NT2/D1 (cell line): Measurements from ENCODE around the gene ORM1.
"Not testable (repeated sequence)": the region's sequence is repeated elsewhere in the genome, so short reads cannot be mapped to it uniquely, and the experiment has no call there.

Experiments used
- DNase-seq: peaks from one replicate; pipeline ENCODE4 v3.0.0-alpha.2; 2011; ENCODE audit warnings: low read depth, low spot score
- H3K27me3 ChIP-seq: 2 replicates; pipeline ENCODE4 v1.6.0; 2011; ENCODE audit warnings: mild to moderate bottlenecking; ENCODE audit not compliant: insufficient read length, insufficient read depth
- H3K36me3 ChIP-seq: 2 replicates; pipeline ENCODE4 v1.6.1; 2011; ENCODE audit warnings: mild to moderate bottlenecking, low read length, mixed read lengths; ENCODE audit not compliant: insufficient read depth, insufficient read length
- H3K4me1 ChIP-seq: 2 replicates; pipeline ENCODE4 v1.5.1; 2011; ENCODE audit not compliant: insufficient read depth, insufficient read length
- H3K4me3 ChIP-seq: 2 replicates; pipeline ENCODE4 v1.5.1; 2011; ENCODE audit warnings: low read depth; ENCODE audit not compliant: insufficient read length
- H3K9ac ChIP-seq: 2 replicates; pipeline ENCODE4 v1.6.0; 2011; ENCODE audit warnings: low read depth; ENCODE audit not compliant: insufficient read length
- H3K9me3 ChIP-seq: 2 replicates; pipeline ENCODE4 v1.5.1; 2011; ENCODE audit warnings: mild to moderate bottlenecking, low read length; ENCODE audit not compliant: insufficient read depth
- SUZ12 ChIP-seq: IDR thresholded peaks from 2 replicates; pipeline ENCODE4 v1.6.1; 2011; ENCODE audit not compliant: insufficient read length, insufficient read depth; ENCODE audit errors: extremely low read depth
- YY1 ChIP-seq: IDR thresholded peaks from 2 replicates; pipeline ENCODE4 v1.6.1; 2011; ENCODE audit not compliant: insufficient read length, insufficient read depth
- ZNF274 ChIP-seq: IDR thresholded peaks from 2 replicates; pipeline ENCODE4 v1.6.1; 2011; ENCODE audit warnings: mild to moderate bottlenecking, low read depth, low read length

Gene ORM1

DNA sequence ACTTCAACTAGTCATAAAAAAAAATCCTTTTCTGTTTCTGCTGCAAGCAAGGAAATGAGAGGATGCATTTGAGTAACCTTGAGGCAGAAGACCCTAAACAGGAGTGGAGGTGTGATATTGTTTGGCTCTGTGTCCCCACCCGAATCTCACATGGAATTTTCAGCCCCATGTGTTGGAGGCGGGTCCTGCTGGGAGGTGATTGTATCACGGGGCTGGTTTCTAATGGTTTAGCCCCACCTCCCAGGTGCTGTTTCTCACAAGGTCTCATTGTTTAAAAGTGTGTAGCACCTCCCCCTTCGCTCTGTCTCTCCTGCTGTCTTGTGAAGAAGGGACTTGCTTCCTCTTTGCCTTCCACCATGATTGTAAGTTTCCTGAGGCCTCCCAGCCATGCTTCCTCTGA lies 10.8 kb downstream of the ORM1 start:
- not testable (repeated sequence) for H3K4me3 ChIP-seq, H3K9ac ChIP-seq, DNase-seq, H3K9me3 ChIP-seq, H3K4me1 ChIP-seq, H3K27me3 ChIP-seq
- peaks cover 40% of the 10 kb centered on the region for H3K36me3 ChIP-seq

DNA sequence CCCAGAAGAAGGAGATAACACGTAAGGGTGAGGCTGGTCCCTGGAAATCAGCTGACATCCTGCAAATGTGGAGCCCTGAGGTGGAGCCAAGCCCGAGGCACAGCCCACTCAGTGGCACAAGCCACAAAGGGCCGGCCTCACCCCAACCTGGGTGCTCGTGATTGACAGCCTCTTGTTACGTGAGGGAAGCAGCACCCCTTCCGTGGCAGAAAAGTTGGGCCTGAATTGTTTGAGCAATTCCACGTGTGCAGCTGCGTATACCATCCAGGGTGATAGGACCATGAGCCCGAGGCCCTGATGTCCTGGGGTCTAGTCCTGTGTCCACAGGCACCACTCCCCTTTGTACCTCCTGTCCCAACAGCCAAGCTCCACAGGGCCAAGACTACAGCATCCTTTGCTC lies 11.6 kb downstream of the ORM1 start:
- Histone ChIP-seq H3K4me3 (no peak overlapping the region), H3K4me1 (peaks cover 4% of the 10 kb centered on the region), H3K27me3 (no peaks in the 10 kb centered on the region), H3K9ac (no peak overlapping the region), H3K9me3 (peaks cover 4% of the 10 kb centered on the region; the same call in 1 of the 2 replicates), H3K36me3 (peaks cover 47% of the 10 kb centered on the region)
- TF ChIP-seq SUZ12 (no peak), ZNF274 (no peak), YY1 (no peak)
- no peak for DNase-seq

DNA sequence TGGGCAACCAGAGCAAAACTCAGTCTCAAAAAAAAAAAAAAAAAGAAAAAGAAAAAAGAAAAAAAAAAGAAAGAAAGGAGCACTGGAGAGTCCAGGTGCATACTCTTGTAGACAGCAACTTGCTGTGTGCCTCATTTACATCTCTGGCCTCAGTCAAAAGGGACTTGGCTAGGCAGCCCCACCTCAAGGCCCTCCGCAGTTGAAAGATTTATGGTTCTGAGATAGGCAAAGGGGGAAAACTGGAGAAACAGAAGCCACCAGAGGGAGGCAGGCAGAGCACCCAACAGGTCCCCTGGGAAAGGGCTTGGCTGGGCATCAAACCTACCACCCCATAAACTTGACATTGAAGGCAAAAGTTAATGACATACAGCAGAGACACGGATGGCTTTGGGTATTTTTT lies 12.8 kb downstream of the ORM1 start:
- Histone ChIP-seq H3K9ac (no peak overlapping the region), H3K4me1 (peaks cover under 1% of the 10 kb centered on the region), H3K9me3 (peaks cover 4% of the 10 kb centered on the region; the same call in 1 of the 2 replicates), H3K27me3 (no peaks in the 10 kb centered on the region), H3K4me3 (no peak overlapping the region), H3K36me3 (peaks cover 58% of the 10 kb centered on the region)
- TF ChIP-seq YY1 (no peak), SUZ12 (no peak), ZNF274 (no peak)
- DNase-seq: no peak

- no peaks in the 10 kb centered on the region for H3K27me3 ChIP-seq
- peaks cover 4% of the 10 kb centered on the region; the same call in 1 of the 2 replicates for H3K9me3 ChIP-seq
- H3K4me3 ChIP-seq: no peak overlapping the region
- no peak for TF ChIP-seq YY1
- DNase-seq: no peak
- H3K9ac ChIP-seq: no peak overlapping the region
- H3K36me3 ChIP-seq: peaks cover 62% of the 10 kb centered on the region
- no peaks in the 10 kb centered on the region for H3K4me1 ChIP-seq
Measured at GRCh38 chr9:114336157-114336556, 13.3 kb downstream of the ORM1 start.

DNA sequence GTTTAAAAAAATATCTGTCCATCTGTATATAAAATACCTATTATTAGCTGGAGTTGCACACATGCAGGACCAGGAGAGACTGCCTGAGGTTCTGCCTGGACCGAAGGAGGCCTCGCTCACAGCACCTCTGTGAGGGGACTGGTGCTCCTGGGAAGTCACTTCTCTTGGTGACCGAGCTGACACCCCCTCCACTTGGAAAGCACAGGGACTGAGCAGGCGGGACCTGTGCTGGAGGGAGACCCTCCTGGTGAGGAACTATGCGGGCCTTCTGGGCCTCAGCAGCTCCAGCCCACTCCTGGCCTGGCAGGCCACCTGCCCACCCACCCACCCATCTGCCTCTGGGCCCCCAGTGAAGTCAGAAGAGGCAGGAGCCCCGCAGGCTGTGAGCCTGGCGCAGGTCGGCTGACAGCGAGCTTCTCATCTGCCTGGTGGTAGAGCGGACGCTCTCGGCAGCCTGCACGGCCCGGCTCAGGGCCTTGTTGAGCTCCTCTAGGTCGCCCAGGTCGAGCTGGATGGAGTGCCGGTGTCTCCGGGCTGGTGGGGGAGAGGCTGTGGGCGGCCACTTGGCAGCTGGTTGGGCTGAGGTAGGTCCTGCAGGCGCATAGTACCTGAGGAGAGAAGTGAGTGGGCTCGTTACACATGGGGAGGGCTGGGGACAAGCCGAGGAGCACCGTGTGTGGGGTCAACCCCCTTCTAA lies 13.9 kb downstream of the ORM1 start:
- DNase-seq: no peak
- H3K36me3 ChIP-seq: peaks cover 69% of the 10 kb centered on the region

GRCh38 chr9:114338187-114338586 lies 15.3 kb downstream of the ORM1 start:
- H3K36me3 ChIP-seq: peaks cover 81% of the 10 kb centered on the region
- H3K9ac ChIP-seq: no peak overlapping the region
- peaks cover 4% of the 10 kb centered on the region; the same call in 1 of the 2 replicates for H3K9me3 ChIP-seq
- TF ChIP-seq ZNF274 (no peak), SUZ12 (no peak), YY1 (no peak)
- H3K27me3 ChIP-seq: no peaks in the 10 kb centered on the region
- DNase-seq: no peak
- H3K4me3 ChIP-seq: no peak overlapping the region
- no peaks in the 10 kb centered on the region for H3K4me1 ChIP-seq

More for the DNA sequence above, 13.9 kb downstream of the ORM1 start:
- TF ChIP-seq SUZ12 (no peak), YY1 (no peak), ZNF274 (no peak)
- no peak overlapping the region for H3K4me3 ChIP-seq
- H3K4me1 ChIP-seq: no peaks in the 10 kb centered on the region
- H3K27me3 ChIP-seq: no peaks in the 10 kb centered on the region
- H3K9me3 ChIP-seq: peaks cover 4% of the 10 kb centered on the region; the same call in 1 of the 2 replicates
- no peak overlapping the region for H3K9ac ChIP-seq

DNA sequence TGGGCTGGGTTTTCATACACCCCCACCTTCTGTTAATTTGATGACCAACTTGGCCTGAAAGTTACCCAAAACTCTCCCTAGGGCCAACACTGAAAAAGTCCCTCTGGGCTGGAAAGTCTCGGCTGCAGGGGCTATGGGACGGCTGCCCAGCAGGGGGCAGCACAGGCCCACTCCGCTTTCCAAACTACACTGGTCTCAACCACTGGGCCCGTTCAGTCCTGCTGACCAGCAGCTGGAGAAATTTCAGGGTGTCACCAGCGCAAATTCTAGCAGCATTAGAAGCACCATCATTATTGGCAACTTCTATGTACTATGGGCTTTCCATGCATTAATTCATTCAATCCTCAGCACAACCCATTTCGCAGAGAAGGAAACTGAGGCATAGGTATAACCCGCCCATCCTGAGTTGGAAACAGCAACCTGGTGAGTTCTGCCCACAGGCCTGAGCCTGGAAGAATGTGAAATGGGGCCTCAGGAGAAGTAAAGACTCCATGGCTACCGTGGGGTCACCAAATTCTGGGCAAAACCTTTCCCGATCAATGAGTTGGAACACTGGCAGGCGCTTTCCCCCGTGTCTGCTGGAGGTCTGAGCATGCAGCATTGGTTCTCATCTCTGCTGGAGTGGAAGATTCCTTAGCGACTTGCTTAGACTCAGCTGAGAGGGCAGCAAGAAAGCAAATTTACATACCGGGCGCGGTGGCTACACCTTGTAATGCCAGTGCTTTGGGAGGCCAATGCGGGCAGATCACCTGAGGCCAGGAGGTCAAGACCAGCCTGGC lies 16.4 kb downstream of the ORM1 start:
- DNase-seq: peak; percentile 28
- Histone ChIP-seq H3K36me3 (peaks cover 91% of the 10 kb centered on the region), H3K4me3 (no peak overlapping the region), H3K4me1 (no peaks in the 10 kb centered on the region), H3K9me3 (peaks cover 3% of the 10 kb centered on the region; the same call in 1 of the 2 replicates), H3K27me3 (no peaks in the 10 kb centered on the region), H3K9ac (no peak overlapping the region)
- no peak for TF ChIP-seq SUZ12
- TF ChIP-seq ZNF274: no peak
- TF ChIP-seq YY1: no peak
